Activated CD8-positive, alpha-beta memory T cell treated with anti-CD3 and anti-CD28 coated beads for 4 hours (primary cell): ENCODE results near the gene TSPAN9.

ENCODE experiments used
- DNase-seq, 2 donors: peaks; one replicate each; pipeline ENCODE4 v3.0.0-alpha.2; 2020; ENCODE audit warnings: low read depth in 2 of 2

The TSPAN9 gene

GRCh38 chr12:3123729-3124128 lies 46.5 kb downstream of the TSPAN9 start:
- no peak for DNase-seq

- DNase-seq: no peak
These were observed 47.7 kb downstream of the TSPAN9 start for GRCh38 chr12:3124917-3125316.

GRCh38 chr12:3125674-3126073 lies 48.5 kb downstream of the TSPAN9 start:
- no peak for DNase-seq

- no peak for DNase-seq
These were observed 50.7 kb downstream of the TSPAN9 start for GRCh38 chr12:3127832-3128231.

- DNase-seq: no peak
These were observed 51.5 kb downstream of the TSPAN9 start for GRCh38 chr12:3128498-3129293.

GRCh38 chr12:3129301-3130056 lies 52.3 kb downstream of the TSPAN9 start:
- DNase-seq: no peak

GRCh38 chr12:3130057-3130830 lies 53.1 kb downstream of the TSPAN9 start:
- DNase-seq: no peak

- no peak for DNase-seq
These were observed 54.0 kb downstream of the TSPAN9 start for GRCh38 chr12:3131129-3131528.

GRCh38 chr12:3132636-3133404 lies 55.6 kb downstream of the TSPAN9 start:
- DNase-seq: no peak

- no peak for DNase-seq
These were observed 56.2 kb downstream of the TSPAN9 start for GRCh38 chr12:3133405-3133783.

- DNase-seq: no peak
These were observed 56.9 kb downstream of the TSPAN9 start for GRCh38 chr12:3134126-3134525.

- DNase-seq: no peak
These were observed 57.5 kb downstream of the TSPAN9 start for GRCh38 chr12:3134526-3135135.

- DNase-seq: no peak
These were observed 58.6 kb downstream of the TSPAN9 start for GRCh38 chr12:3135522-3136461.

- no peak for DNase-seq
These were observed 59.6 kb downstream of the TSPAN9 start for GRCh38 chr12:3136641-3137267.

- no peak for DNase-seq
These were observed 60.1 kb downstream of the TSPAN9 start for GRCh38 chr12:3137268-3137781.

- no peak for DNase-seq
These were observed 60.8 kb downstream of the TSPAN9 start for GRCh38 chr12:3137814-3138445.

GRCh38 chr12:3138941-3139511 lies 61.8 kb downstream of the TSPAN9 start:
- no peak for DNase-seq

GRCh38 chr12:3139760-3140159 lies 62.6 kb downstream of the TSPAN9 start:
- DNase-seq: no peak

- DNase-seq: no peak
These were observed 63.1 kb downstream of the TSPAN9 start for GRCh38 chr12:3140284-3140683.
